Limb (tissue), 2 donors: Measurements from ENCODE around the gene RPRD2.
A peak's percentile ranks its signal among the peaks of the same experiment; 100 is the strongest.

Source experiments
- DNase-seq, 2 donors: peaks; one replicate each; pipeline ENCODE4 v3.0.0-alpha.2; 2016; ENCODE audit errors: extremely low spot score in 2 of 2

The RPRD2 gene

GRCh38 chr1:150469291-150469690 lies 105.3 kb downstream of the RPRD2 start:
- no peak for DNase-seq

GRCh38 chr1:150472601-150473200 lies 108.8 kb downstream of the RPRD2 start:
- no peak for DNase-seq

- no peak for DNase-seq
Observed at GRCh38 chr1:150473659-150474058, 109.7 kb downstream of the RPRD2 start.

- no peak for DNase-seq
Observed at GRCh38 chr1:150474869-150475268, 110.9 kb downstream of the RPRD2 start.

GRCh38 chr1:150476754-150477153 lies 112.8 kb downstream of the RPRD2 start:
- no peak for DNase-seq

- no peak for DNase-seq
Observed at GRCh38 chr1:150477320-150477719, 113.4 kb downstream of the RPRD2 start.

- no peak for DNase-seq
Observed at GRCh38 chr1:150477733-150478132, 113.8 kb downstream of the RPRD2 start.

GRCh38 chr1:150479370-150479769 lies 115.4 kb downstream of the RPRD2 start:
- DNase-seq, result no peak

- DNase-seq, result no peak
Observed at GRCh38 chr1:150479927-150480352, 116.0 kb downstream of the RPRD2 start.

- DNase-seq, result no peak
Observed at GRCh38 chr1:150484431-150484830, 120.5 kb downstream of the RPRD2 start.

GRCh38 chr1:150484861-150485260 lies 120.9 kb downstream of the RPRD2 start:
- DNase-seq, result no peak

GRCh38 chr1:150486966-150487762 lies 123.2 kb downstream of the RPRD2 start, which contains the start of gene TARS2:
TSS of gene TARS2 (plus strand) at chr1:150487419. CDS start at chr1:150487451, 32 bp downstream.
- DNase-seq, result peak; percentile 96 to 98

GRCh38 chr1:150487763-150488115 lies 123.8 kb downstream of the RPRD2 start:
- DNase-seq, result no peak

GRCh38 chr1:150493175-150493574 lies 129.2 kb downstream of the RPRD2 start:
- DNase-seq, result no peak

- DNase-seq, result no peak
Observed at GRCh38 chr1:150498342-150498741, 134.4 kb downstream of the RPRD2 start.

GRCh38 chr1:150505431-150505830 lies 141.5 kb downstream of the RPRD2 start:
- DNase-seq, result no peak

GRCh38 chr1:150507912-150508864 lies 144.2 kb downstream of the RPRD2 start, which contains the start of gene ECM1:
TSS of gene ECM1 (plus strand) at chr1:150508109. CDS start at chr1:150508210, 101 bp downstream.
- no peak for DNase-seq

- DNase-seq, result no peak
Observed at GRCh38 chr1:150508982-150509381, 145.0 kb downstream of the RPRD2 start.

GRCh38 chr1:150511551-150511950 lies 147.6 kb downstream of the RPRD2 start:
- no peak for DNase-seq

- DNase-seq, result no peak
Observed at GRCh38 chr1:150511985-150512660, 148.2 kb downstream of the RPRD2 start.

GRCh38 chr1:150512846-150513245 lies 148.9 kb downstream of the RPRD2 start:
- no peak for DNase-seq
